Left lobe of liver (tissue), 2 donors: ENCODE data around the gene LRP1B. TPM values are rescaled to one million over a fixed set of nuclear protein-coding genes. Genes with fewer than 3 reads are reported as not detected.

Experiments
- ATAC-seq: fragments of 200-7000 bp; cut with Tn5 transposase; one replicate; pipeline ENCODE4 v1.9.1; 2020; ENCODE audit warnings: mild to moderate bottlenecking, moderate library complexity
- DNase-seq: peaks from one replicate; pipeline ENCODE4 v3.0.0-alpha.2; 2020; ENCODE audit warnings: low spot score
- total RNA-seq: library from RNA; stranded (reverse); gene quantifications from one replicate; pipeline ENCODE4 v1.2.1, GENCODE V29; 2021
- donor health status: DM: no; HTN: no; CAD: no; lungs with moderate emphysema.
- donor health status: DM: no; HTN: yes; CAD: no.

LRP1B gene
- total RNA-seq, 1 donor from 2014 or later = 0.25 TPM

GRCh38 chr2:141703501-141703900 is 427.3 kb downstream of the LRP1B start:
- ATAC-seq (no peak), DNase-seq (no peak)

GRCh38 chr2:141701618-141702017 is 429.2 kb downstream of the LRP1B start:
- ATAC-seq (peak; percentile 83), DNase-seq (no peak)

- no peak for DNase-seq
- ATAC-seq = no peak
Measured at GRCh38 chr2:141699573-141699972, 431.2 kb downstream of the LRP1B start.

GRCh38 chr2:141698500-141698899 is 432.3 kb downstream of the LRP1B start:
- ATAC-seq (peak; percentile 54), DNase-seq (no peak)

GRCh38 chr2:141697035-141697434 is 433.8 kb downstream of the LRP1B start:
- no peak for ATAC-seq
- DNase-seq = no peak

- ATAC-seq = peak; percentile 34
- DNase-seq = no peak
Measured at GRCh38 chr2:141694180-141694579, 436.6 kb downstream of the LRP1B start.

- no peak for DNase-seq
- no peak for ATAC-seq
Measured at GRCh38 chr2:141692829-141693228, 438.0 kb downstream of the LRP1B start.

- ATAC-seq = no peak
- no peak for DNase-seq
Measured at GRCh38 chr2:141676139-141676538, 454.7 kb downstream of the LRP1B start.

- ATAC-seq (no peak), DNase-seq (no peak)
Measured at GRCh38 chr2:141666191-141666590, 464.6 kb downstream of the LRP1B start.

GRCh38 chr2:141660232-141660631 is 470.6 kb downstream of the LRP1B start:
- ATAC-seq (no peak), DNase-seq (no peak)

- DNase-seq (no peak), ATAC-seq (no peak)
Measured at GRCh38 chr2:141654311-141654710, 476.5 kb downstream of the LRP1B start.

GRCh38 chr2:141653184-141653583 is 477.6 kb downstream of the LRP1B start:
- ATAC-seq = no peak

GRCh38 chr2:141652308-141652707 is 478.5 kb downstream of the LRP1B start:
- DNase-seq (no peak), ATAC-seq (no peak)

More at GRCh38 chr2:141653184-141653583, 477.6 kb downstream of the LRP1B start:
- no peak for DNase-seq

- no peak for ATAC-seq
- no peak for DNase-seq
Measured at GRCh38 chr2:141647353-141647752, 483.5 kb downstream of the LRP1B start.

- no peak for ATAC-seq
Measured at GRCh38 chr2:141641462-141641861, 489.4 kb downstream of the LRP1B start.

GRCh38 chr2:141639809-141640208 is 491.0 kb downstream of the LRP1B start:
- ATAC-seq (no peak), DNase-seq (no peak)

More at GRCh38 chr2:141641462-141641861, 489.4 kb downstream of the LRP1B start:
- no peak for DNase-seq

- ATAC-seq = no peak
- DNase-seq = no peak
Measured at GRCh38 chr2:141633132-141633531, 497.7 kb downstream of the LRP1B start.

GRCh38 chr2:141630407-141630930 is 500.3 kb downstream of the LRP1B start:
- no peak for ATAC-seq
- no peak for DNase-seq

- ATAC-seq (no peak), DNase-seq (no peak)
Measured at GRCh38 chr2:141620372-141620771, 510.4 kb downstream of the LRP1B start.

GRCh38 chr2:141618457-141618856 is 512.4 kb downstream of the LRP1B start:
- no peak for ATAC-seq

GRCh38 chr2:141611981-141612380 is 518.8 kb downstream of the LRP1B start:
- DNase-seq = no peak
- ATAC-seq = no peak

More at GRCh38 chr2:141618457-141618856, 512.4 kb downstream of the LRP1B start:
- DNase-seq = no peak

GRCh38 chr2:141611176-141611571 is 519.6 kb downstream of the LRP1B start:
- no peak for ATAC-seq
- no peak for DNase-seq

- no peak for ATAC-seq
Measured at GRCh38 chr2:141610564-141611175, 520.1 kb downstream of the LRP1B start.

More at GRCh38 chr2:141610564-141611175, 520.1 kb downstream of the LRP1B start:
- DNase-seq = no peak
